ENCODE measurements around the gene DACH1.

Gene DACH1

GRCh38 chr13:71489041-71489440 is 378.0 kb downstream of the DACH1 start:
- DNase-seq (ENCODE audit: low read depth in 2 of 2): no peak

- DNase-seq (ENCODE audit: low read depth in 2 of 2): no peak
These were observed 378.8 kb downstream of the DACH1 start for GRCh38 chr13:71488201-71488600.

GRCh38 chr13:71485913-71486312 is 381.1 kb downstream of the DACH1 start:
- no peak for DNase-seq (ENCODE audit: low read depth in 2 of 2)

GRCh38 chr13:71483733-71484132 is 383.3 kb downstream of the DACH1 start:
- no peak for DNase-seq (ENCODE audit: low read depth in 2 of 2)

GRCh38 chr13:71481501-71481900 is 385.5 kb downstream of the DACH1 start:
- DNase-seq (ENCODE audit: low read depth in 2 of 2): no peak

- no peak for DNase-seq (ENCODE audit: low read depth in 2 of 2)
These were observed 386.0 kb downstream of the DACH1 start for GRCh38 chr13:71481046-71481445.

- no peak for DNase-seq (ENCODE audit: low read depth in 2 of 2)
These were observed 389.3 kb downstream of the DACH1 start for GRCh38 chr13:71477735-71478134.

GRCh38 chr13:71474936-71475335 is 392.1 kb downstream of the DACH1 start:
- DNase-seq (ENCODE audit: low read depth in 2 of 2): no peak

GRCh38 chr13:71469626-71470025 is 397.4 kb downstream of the DACH1 start:
- no peak for DNase-seq (ENCODE audit: low read depth in 2 of 2)

GRCh38 chr13:71464686-71465085 is 402.3 kb downstream of the DACH1 start:
- no peak for DNase-seq (ENCODE audit: low read depth in 2 of 2)

GRCh38 chr13:71461892-71462291 is 405.1 kb downstream of the DACH1 start:
- DNase-seq (ENCODE audit: low read depth in 2 of 2): no peak

- no peak for DNase-seq (ENCODE audit: low read depth in 2 of 2)
These were observed 406.8 kb downstream of the DACH1 start for GRCh38 chr13:71460211-71460610.

GRCh38 chr13:71459708-71460107 is 407.3 kb downstream of the DACH1 start:
- DNase-seq (ENCODE audit: low read depth in 2 of 2): no peak

- no peak for DNase-seq (ENCODE audit: low read depth in 2 of 2)
These were observed 409.4 kb downstream of the DACH1 start for GRCh38 chr13:71457645-71458044.

GRCh38 chr13:71456136-71456535 is 410.9 kb downstream of the DACH1 start:
- DNase-seq (ENCODE audit: low read depth in 2 of 2): no peak

GRCh38 chr13:71454509-71454908 is 412.5 kb downstream of the DACH1 start:
- DNase-seq (ENCODE audit: low read depth in 2 of 2): no peak

GRCh38 chr13:71448080-71448630 is 418.8 kb downstream of the DACH1 start:
- no peak for DNase-seq (ENCODE audit: low read depth in 2 of 2)

GRCh38 chr13:71437704-71438103 is 429.3 kb downstream of the DACH1 start:
- no peak for DNase-seq (ENCODE audit: low read depth in 2 of 2)

GRCh38 chr13:71430681-71431080 is 436.3 kb downstream of the DACH1 start:
- no peak for DNase-seq (ENCODE audit: low read depth in 2 of 2)

- DNase-seq (ENCODE audit: low read depth in 2 of 2): no peak
These were observed 449.8 kb downstream of the DACH1 start for GRCh38 chr13:71417205-71417604.

- DNase-seq (ENCODE audit: low read depth in 2 of 2): no peak
These were observed 454.8 kb downstream of the DACH1 start for GRCh38 chr13:71412231-71412630.

- no peak for DNase-seq (ENCODE audit: low read depth in 2 of 2)
These were observed 458.6 kb downstream of the DACH1 start for GRCh38 chr13:71408416-71408815.

- no peak for DNase-seq (ENCODE audit: low read depth in 2 of 2)
These were observed 467.3 kb downstream of the DACH1 start for GRCh38 chr13:71399631-71400215.

GRCh38 chr13:71396149-71396548 is 470.9 kb downstream of the DACH1 start:
- DNase-seq (ENCODE audit: low read depth in 2 of 2): no peak

Measured in stimulated activated CD4-positive, alpha-beta T cell treated with anti-CD3 and anti-CD28 coated beads, Interleukin-15, amount 100 ng/mL, for 48 hours (primary cell).